ENCODE measurements around the gene MKS1.

Gene MKS1

GRCh38 chr17:58244963-58245362 lies 25.9 kb upstream of the MKS1 start:
- no peak for DNase-seq (ENCODE audit: low read depth)

GRCh38 chr17:58242171-58242784 lies 23.2 kb upstream of the MKS1 start:
- no peak for DNase-seq (ENCODE audit: low read depth)

DNA sequence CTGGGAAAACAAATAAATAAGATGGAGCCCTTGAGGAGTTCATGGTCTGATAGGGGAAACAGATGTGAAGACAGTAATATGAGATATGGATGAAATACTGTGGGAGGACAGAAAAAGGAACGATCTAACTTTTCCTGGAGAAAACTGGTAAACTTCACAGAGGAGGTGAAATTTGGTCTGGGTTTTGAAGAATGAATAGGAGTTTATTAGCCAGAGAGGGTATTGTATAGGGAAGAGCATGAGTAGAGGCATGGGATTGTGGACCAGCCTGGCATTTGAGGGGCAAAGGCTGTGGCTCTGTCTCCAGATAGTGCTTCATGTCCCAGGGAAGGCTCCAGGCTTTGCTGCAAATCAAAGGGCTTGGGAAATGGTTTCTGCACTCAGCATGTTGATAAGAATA lies 20.9 kb upstream of the MKS1 start:
- DNase-seq (ENCODE audit: low read depth) = no peak

GRCh38 chr17:58238147-58238634 lies 19.1 kb upstream of the MKS1 start, which contains the start of gene LPO:
Gene LPO (plus strand): TSS chr17:58238584. CDS start chr17:58242980, 4,396 bp downstream.
- no peak for DNase-seq (ENCODE audit: low read depth)

DNA sequence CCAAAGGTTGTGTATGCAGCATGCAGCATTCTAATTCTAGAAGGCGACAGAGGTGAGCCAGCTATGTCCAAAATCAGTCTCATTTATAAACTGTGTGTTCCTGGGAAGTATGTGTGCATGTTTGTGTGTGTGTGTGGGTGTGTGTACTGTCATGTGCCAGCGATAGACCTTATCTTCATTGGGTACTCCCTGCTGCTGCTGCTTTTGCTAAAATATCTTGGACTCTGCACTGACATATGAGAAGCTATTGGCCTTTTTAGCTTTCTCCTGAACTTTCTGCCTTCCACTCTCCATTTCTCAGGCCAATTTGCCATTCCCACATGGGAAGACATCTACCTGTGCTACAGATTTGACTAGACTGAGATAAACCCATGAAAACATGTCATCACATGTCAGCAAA lies 17.3 kb upstream of the MKS1 start:
- DNase-seq (ENCODE audit: low read depth) = no peak

DNA sequence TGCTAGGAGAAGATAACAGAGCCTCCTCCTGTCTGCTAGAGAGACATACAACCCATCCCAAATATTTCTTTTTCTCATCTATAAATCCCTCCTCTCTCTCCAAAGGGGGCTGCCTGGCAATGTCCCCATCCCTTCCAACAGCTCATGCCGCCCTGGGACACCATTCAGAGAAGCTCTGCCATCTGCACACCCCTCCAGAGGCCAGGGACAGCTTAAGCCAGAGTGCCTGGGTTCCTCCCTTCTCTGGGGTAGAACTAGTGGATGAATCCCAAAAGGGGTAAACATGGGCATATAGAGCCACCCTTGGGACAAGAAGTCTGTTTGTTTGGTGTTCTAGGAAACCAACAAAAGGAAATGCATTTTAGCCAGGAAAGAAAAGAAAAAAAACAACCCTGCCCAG lies 16.8 kb upstream of the MKS1 start:
- no peak for DNase-seq (ENCODE audit: low read depth)

DNA sequence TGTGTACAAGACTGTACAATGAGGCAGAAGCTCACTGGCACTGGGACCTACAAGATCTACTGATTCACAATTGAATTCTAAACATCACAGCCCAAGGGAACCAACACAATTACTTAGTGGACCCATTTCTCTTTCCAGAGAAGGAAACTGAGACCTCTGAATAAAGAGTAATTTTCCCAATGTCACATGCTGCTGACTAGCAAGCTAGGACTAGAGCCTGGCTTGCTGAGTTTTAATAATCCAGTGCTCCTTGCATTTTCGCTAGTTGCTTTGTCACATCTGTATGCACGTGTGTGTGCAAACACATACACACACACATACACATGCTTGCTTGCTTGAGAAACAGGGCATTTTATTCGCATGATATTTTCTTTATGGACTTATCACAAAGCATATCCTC lies 15.5 kb upstream of the MKS1 start:
- no peak for DNase-seq (ENCODE audit: low read depth)

GRCh38 chr17:58233543-58233942 lies 14.5 kb upstream of the MKS1 start:
- no peak for DNase-seq (ENCODE audit: low read depth)

GRCh38 chr17:58232707-58233156 lies 13.7 kb upstream of the MKS1 start:
- DNase-seq (ENCODE audit: low read depth) = peak; percentile 60

DNA sequence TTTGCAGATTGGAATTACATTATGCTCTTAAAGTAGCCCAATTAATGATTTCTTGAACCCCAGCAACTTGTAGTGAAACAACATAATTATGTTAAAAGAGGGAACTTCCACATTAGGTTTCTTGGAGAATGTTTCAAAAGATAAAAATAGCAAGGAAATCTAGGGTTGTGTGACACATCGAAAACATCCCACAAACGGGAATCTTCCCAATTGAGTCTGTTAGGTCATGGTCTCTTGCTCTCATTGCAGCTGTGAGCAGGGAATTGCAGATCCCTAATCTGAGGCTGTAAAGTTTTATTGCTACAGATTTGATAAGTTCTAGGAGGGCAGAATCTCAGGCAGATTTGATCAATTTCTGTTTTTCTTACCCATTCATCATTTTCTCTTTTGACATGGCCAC lies 12.6 kb upstream of the MKS1 start:
- DNase-seq (ENCODE audit: low read depth) = no peak

GRCh38 chr17:58229881-58230280 lies 10.8 kb upstream of the MKS1 start:
- no peak for DNase-seq (ENCODE audit: low read depth)

- DNase-seq (ENCODE audit: low read depth) = no peak
These were observed 10.3 kb upstream of the MKS1 start for GRCh38 chr17:58229384-58229783.

DNA sequence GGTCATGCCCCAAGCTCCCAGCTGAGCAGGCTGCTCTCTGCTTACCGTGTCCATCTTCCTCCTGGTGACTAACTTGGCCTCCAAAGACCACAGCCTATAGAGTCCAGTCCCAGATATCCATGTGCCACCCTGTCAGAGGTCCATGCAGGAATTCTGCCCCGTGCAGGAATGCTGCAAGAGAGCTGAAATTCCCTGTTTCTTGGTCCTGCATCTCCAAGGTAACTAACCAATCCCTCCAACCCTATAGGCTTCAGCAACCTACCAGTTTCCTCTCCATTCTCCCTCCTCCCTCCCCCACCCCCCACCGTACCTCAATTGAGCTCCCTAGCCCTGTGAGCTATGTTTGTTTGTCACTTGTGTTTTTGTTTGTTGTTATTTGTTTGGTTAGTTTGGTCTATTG lies 9.6 kb upstream of the MKS1 start:
- DNase-seq (ENCODE audit: low read depth) = no peak

DNA sequence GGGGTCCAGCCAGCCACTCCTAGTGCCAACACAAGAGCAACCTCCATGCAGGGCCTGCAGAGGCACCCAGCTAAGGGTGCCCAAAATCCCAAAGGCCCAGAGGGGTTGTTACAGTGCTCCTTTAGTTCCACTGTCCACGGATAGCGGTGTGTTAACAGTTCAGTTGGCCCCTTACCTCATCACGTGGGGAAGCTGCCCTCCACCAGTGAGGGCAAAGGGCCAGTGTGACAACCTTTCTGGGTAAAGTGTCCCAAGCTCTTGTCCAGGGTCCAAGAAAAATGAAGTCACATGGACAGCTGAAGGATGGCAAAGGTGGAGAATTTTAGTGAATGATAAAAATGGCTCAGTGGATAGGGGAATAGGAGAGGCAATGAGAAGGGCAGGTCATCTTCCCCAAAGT lies 8.7 kb upstream of the MKS1 start:
- DNase-seq (ENCODE audit: low read depth) = no peak

- DNase-seq (ENCODE audit: low read depth) = peak; percentile 64
These were observed 5.3 kb upstream of the MKS1 start for GRCh38 chr17:58224315-58224714.

DNA sequence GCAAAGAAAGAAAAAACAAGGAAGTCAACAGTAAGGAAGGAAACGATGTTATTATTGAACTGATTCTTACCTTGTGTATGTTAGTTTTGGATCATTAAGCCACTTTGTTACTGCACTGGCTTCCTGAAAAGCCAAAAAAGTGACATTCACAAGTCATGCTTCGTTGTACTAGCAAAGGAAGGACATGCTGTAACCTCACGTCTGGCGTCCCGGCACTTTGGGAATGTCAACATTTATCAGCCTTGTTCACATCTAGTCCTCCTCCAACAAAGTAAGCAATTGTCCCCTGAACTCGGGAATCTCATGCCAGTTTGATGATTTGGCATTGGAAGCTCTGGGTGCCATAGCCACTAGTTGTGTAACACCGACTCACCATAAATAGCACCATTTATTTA lies 731 bp upstream of the MKS1 start:
- no peak for DNase-seq (ENCODE audit: low read depth)

DNA sequence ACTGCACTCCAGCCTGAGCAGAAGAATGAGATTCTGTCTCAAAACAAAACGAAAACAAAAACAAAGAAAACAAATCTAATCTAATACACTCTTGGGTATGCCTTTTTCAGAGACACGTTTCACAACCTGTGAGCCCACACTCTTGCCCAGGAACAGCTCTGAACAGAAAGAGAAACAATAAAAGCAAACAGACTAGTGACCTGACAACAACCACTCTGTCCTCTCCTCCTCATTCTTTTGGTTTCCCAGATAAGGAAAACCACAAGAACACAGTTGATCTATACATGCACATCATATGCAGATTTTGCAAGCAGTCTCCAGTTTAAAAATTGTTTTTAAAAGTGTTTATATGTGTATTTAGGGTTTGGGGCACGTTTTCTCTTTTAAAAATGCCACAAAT lies 1.3 kb downstream of the MKS1 start:
- DNase-seq (ENCODE audit: low read depth) = no peak

DNA sequence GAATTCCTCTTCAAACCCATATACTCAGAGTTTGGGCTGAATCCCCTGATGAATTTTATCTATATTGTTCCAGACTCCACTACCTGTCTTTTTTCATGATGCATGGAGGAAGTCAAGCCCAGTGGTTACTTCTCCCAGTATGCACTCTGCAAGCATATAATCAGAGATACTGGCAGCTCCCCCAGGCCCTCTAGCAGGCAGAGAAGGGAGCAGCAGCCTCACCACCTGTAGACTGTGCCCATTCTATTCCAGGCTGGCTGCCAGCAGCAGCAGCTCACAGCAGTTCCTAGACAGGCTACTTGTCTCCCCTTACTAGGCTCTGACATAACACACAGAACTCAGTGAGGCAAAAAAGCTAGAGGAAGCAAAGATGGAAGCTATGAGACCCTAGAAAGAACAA lies 3.4 kb downstream of the MKS1 start:
- DNase-seq (ENCODE audit: low read depth) = no peak

DNA sequence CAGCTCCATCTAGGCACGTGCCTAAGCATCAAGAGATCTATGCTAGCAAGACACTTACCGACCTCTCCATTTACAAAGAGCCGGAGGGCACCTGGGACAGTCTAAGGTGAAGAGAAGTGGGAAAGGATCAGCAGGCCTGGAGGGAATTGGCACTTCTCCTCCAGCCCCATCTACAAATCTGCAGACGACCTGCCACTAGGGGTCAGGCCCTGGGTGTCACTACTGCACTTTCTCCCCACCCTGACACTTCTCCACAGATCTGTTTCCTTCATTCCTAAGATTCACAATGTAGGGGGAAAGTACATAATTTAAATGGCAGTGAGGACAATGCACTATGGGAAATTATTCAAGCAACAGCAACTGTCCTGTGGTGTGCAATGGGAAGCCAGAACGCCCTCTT lies 8.1 kb downstream of the MKS1 start:
- no peak for DNase-seq (ENCODE audit: low read depth)

DNA sequence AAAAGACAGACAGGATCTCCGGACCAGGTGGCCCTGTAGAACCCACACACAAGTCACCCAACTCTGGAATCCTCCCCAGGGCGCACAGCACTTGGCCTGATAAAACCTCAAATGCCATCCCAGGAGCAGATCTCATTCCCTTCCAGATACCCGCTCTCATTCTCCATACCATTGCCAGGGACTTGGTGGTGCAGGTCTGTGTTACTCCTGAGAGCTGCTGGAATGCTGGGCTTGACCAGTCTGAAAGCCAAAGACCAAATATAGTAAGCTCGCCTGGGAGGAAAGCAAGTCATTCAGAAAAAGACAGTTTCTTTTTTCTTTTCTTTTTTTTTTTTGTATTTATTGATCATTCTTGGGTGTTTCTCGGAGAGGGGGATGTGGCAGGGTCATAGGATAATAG lies 10.7 kb downstream of the MKS1 start:
- no peak for DNase-seq (ENCODE audit: low read depth)

- DNase-seq (ENCODE audit: low read depth) = no peak
These were observed 11.6 kb downstream of the MKS1 start for GRCh38 chr17:58207451-58207850.

DNA sequence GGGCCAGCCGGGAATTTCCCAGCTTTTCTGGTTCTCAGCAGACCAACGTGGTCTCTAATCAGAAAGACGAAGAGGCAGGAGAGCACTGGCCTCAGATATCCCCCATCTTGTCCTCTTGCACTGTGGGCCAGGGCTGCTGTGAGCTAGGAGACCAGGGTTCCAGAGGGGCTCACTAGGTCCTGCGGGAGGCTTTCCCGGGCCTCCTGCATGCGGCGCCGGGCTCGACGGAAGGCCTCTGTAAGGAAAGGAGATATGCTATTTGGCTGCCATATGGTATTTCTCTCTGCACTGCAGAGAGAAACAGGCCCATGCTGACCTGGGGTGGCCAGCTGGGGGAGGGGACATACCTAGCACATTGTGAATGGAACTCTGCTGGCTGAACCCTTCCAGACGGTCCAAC lies 13.1 kb downstream of the MKS1 start:
- no peak for DNase-seq (ENCODE audit: low read depth)

- no peak for DNase-seq (ENCODE audit: low read depth)
These were observed 14.3 kb downstream of the MKS1 start for GRCh38 chr17:58204796-58205195.

- no peak for DNase-seq (ENCODE audit: low read depth)
These were observed 16.2 kb downstream of the MKS1 start for GRCh38 chr17:58202859-58203258.

All from HS-5 (cell line).